WTC11 (cell line): ENCODE data around the gene MITF. TPM values are rescaled to one million over a fixed set of nuclear protein-coding genes. Genes with fewer than 3 reads are reported as not detected.

Experiments used
- ATAC-seq: fragments of 200-7000 bp; cut with Tn5 transposase; 2 replicates; pipeline ENCODE4 v1.10.0; 2021; ENCODE audit warnings: mild to moderate bottlenecking, moderate library complexity
- CTCF ChIA-PET: fragments of 300-600 bp; sonication (Branson Sonifier 250); formaldehyde crosslinking; loops from one replicate; lab custom pipeline; 2021; ENCODE audit warnings: antibody characterized with exemption; lab: Charles Lee
- POLR2A ChIA-PET: fragments of 350-600 bp; sonication (Branson Sonifier 250); formaldehyde crosslinking; loops from one replicate; lab custom pipeline; 2021; ENCODE audit warnings: antibody characterized with exemption; lab: Charles Lee
- DNase-seq: peaks from one replicate; pipeline ENCODE4 v3.0.0; 2021; ENCODE audit warnings: low spot score
- H3K27ac Mint-ChIP-seq: 2 replicates; pipeline ENCODE4 v1.8.0; 2021; ENCODE audit warnings: mixed read lengths
- H3K27me3 Mint-ChIP-seq: 2 replicates; pipeline ENCODE4 v1.8.0; 2021; ENCODE audit warnings: low read depth, mild to moderate bottlenecking, moderate library complexity, mixed read lengths
- H3K36me3 Mint-ChIP-seq: 2 replicates; pipeline ENCODE4 v1.8.0; 2021; ENCODE audit warnings: mixed read lengths
- H3K4me1 Mint-ChIP-seq: 2 replicates; pipeline ENCODE4 v1.8.0; 2022; ENCODE audit warnings: mixed read lengths
- H3K4me3 Mint-ChIP-seq: 2 replicates; pipeline ENCODE4 v1.8.0; 2021; ENCODE audit warnings: mild to moderate bottlenecking, moderate library complexity, mixed read lengths
- H3K9me3 Mint-ChIP-seq: 2 replicates; pipeline ENCODE4 v1.8.0; 2021; ENCODE audit warnings: mixed read lengths
- CREB1 ChIP-seq: sonication (generic); formaldehyde crosslinking; IDR thresholded peaks from 2 replicates; pipeline ENCODE4 v1.8.0; 2023; ENCODE audit warnings: mild to moderate bottlenecking, missing genetic modification reagents
- ELF4 ChIP-seq: sonication (generic); formaldehyde crosslinking; IDR thresholded peaks from 2 replicates; pipeline ENCODE4 v1.8.1; 2022; ENCODE audit warnings: low read depth, mild to moderate bottlenecking, moderate library complexity, missing genetic modification reagents
- FOXK1 ChIP-seq: sonication (generic); formaldehyde crosslinking; IDR thresholded peaks from 2 replicates; pipeline ENCODE4 v1.8.0; 2022; ENCODE audit warnings: mild to moderate bottlenecking, moderate library complexity, missing genetic modification reagents
- GTF2I ChIP-seq: fragments of 250-450 bp; sonication (Bioruptor Pico); conservative IDR thresholded peaks from 2 replicates; pipeline ENCODE4 v1.4.0; 2021; ENCODE audit warnings: mild to moderate bottlenecking
- KAT7 ChIP-seq: sonication (generic); formaldehyde crosslinking; IDR thresholded peaks from 2 replicates; pipeline ENCODE4 v1.8.1; 2023; ENCODE audit warnings: missing genetic modification reagents, mild to moderate bottlenecking, borderline replicate concordance
- MYBL2 ChIP-seq: sonication (generic); formaldehyde crosslinking; IDR thresholded peaks from 2 replicates; pipeline ENCODE4 v1.8.1; 2023; ENCODE audit warnings: mild to moderate bottlenecking, moderate library complexity, missing genetic modification reagents
- NFE2L1 ChIP-seq: sonication (generic); formaldehyde crosslinking; IDR thresholded peaks from 2 replicates; pipeline ENCODE4 v1.8.1; 2023; ENCODE audit warnings: missing genetic modification reagents
- SMAD3 ChIP-seq: sonication (generic); formaldehyde crosslinking; IDR thresholded peaks from 2 replicates; pipeline ENCODE4 v1.8.0; 2022; ENCODE audit warnings: missing genetic modification reagents, mild to moderate bottlenecking, borderline replicate concordance
- SMAD4 ChIP-seq: sonication (generic); formaldehyde crosslinking; IDR thresholded peaks from 2 replicates; pipeline ENCODE4 v1.8.0; 2022; ENCODE audit warnings: mild to moderate bottlenecking, missing genetic modification reagents
- ZBTB21 ChIP-seq: sonication (generic); formaldehyde crosslinking; IDR thresholded peaks from 2 replicates; pipeline ENCODE4 v1.8.1; 2023; ENCODE audit warnings: mild to moderate bottlenecking, missing genetic modification reagents, borderline replicate concordance
- ZNF263 ChIP-seq: sonication (generic); formaldehyde crosslinking; IDR thresholded peaks from 2 replicates; pipeline ENCODE4 v1.8.1; 2022; ENCODE audit warnings: low read depth, mild to moderate bottlenecking, moderate library complexity, missing genetic modification reagents
- total RNA-seq: library from RNA; stranded (reverse); gene quantifications from 3 replicates; pipeline ENCODE4 v1.2.3, GENCODE V29; 2021
- TF ChIP-seq, protein P1 (sequence below): sonication (generic); formaldehyde crosslinking; IDR thresholded peaks from 2 replicates; pipeline ENCODE4 v1.8.0; 2022; ENCODE audit warnings: mild to moderate bottlenecking, missing genetic modification reagents
- TF ChIP-seq, protein P2 (sequence below): fragments of 200-600 bp; IDR thresholded peaks from 2 replicates; pipeline ENCODE4 v1.8.0; 2022; ENCODE audit warnings: antibody characterized with exemption
- TF ChIP-seq, protein P3 (sequence below): sonication (generic); formaldehyde crosslinking; IDR thresholded peaks from 2 replicates; pipeline ENCODE4 v1.8.1; 2022; ENCODE audit warnings: low read depth, mild to moderate bottlenecking, moderate library complexity, missing genetic modification reagents, borderline replicate concordance
- TF ChIP-seq, protein P4 (sequence below): sonication (generic); formaldehyde crosslinking; IDR thresholded peaks from 2 replicates; pipeline ENCODE4 v1.8.0; 2023; ENCODE audit warnings: mild to moderate bottlenecking, missing genetic modification reagents
- TF ChIP-seq, protein P5 (sequence below): sonication (generic); formaldehyde crosslinking; IDR thresholded peaks from 2 replicates; pipeline ENCODE4 v1.8.1; 2023; ENCODE audit warnings: mild to moderate bottlenecking, missing genetic modification reagents, moderate library complexity
- TF ChIP-seq, protein P6 (sequence below): fragments of 250-450 bp; sonication (Bioruptor Pico); IDR thresholded peaks from 2 replicates; pipeline ENCODE4 v1.9.0; 2021; ENCODE audit warnings: mild to moderate bottlenecking

The MITF gene
- total RNA-seq, 1 experiment from 2014 or later = 1.3 TPM

DNA sequence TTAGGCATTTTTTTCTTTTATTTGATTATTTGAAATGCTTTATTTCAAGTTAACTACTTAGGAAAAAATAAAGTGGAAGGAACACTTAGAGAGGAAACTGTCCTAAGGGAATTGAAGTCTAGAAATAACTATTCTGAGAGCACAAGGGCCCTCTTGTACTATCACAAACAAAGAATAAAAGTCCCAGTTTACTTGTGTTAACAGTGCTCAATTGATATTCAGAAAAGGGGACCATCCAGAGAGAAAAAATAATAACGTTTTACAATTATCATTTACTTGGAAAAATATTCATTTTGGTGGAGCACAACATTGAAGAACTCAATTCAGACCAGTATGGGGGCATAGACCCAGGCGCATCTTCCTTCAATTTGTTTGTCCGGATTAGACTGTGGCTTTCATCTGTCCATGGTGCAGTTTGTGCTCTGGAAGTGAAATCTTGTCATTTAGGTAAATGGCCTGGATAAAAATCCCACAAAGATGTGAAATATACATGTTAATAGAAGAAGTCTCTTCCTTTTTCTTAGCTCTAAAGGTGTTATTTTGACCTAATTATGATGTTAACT lies 205.7 kb downstream of the MITF start:
- Mint-ChIP-seq H3K36me3 (no peaks in the 10 kb centered on the region), H3K27ac (no peak overlapping the region), H3K4me1 (peaks cover 32% of the 10 kb centered on the region), H3K4me3 (no peak overlapping the region), H3K27me3 (no peaks in the 10 kb centered on the region), H3K9me3 (no peaks in the 10 kb centered on the region)
- ATAC-seq = no peak
- ChIA-PET POLR2A (no interaction called here), CTCF (no interaction called here)
- TF ChIP-seq KAT7 (CRISPR knock-in tag) = no peak
- no peak for TF ChIP-seq CREB1 (CRISPR knock-in tag)
- TF ChIP-seq SMAD3 (CRISPR knock-in tag) = no peak
- TF ChIP-seq, protein P1, sequence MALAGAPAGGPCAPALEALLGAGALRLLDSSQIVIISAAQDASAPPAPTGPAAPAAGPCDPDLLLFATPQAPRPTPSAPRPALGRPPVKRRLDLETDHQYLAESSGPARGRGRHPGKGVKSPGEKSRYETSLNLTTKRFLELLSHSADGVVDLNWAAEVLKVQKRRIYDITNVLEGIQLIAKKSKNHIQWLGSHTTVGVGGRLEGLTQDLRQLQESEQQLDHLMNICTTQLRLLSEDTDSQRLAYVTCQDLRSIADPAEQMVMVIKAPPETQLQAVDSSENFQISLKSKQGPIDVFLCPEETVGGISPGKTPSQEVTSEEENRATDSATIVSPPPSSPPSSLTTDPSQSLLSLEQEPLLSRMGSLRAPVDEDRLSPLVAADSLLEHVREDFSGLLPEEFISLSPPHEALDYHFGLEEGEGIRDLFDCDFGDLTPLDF (CRISPR knock-in tag) = no peak
- TF ChIP-seq, protein P2, sequence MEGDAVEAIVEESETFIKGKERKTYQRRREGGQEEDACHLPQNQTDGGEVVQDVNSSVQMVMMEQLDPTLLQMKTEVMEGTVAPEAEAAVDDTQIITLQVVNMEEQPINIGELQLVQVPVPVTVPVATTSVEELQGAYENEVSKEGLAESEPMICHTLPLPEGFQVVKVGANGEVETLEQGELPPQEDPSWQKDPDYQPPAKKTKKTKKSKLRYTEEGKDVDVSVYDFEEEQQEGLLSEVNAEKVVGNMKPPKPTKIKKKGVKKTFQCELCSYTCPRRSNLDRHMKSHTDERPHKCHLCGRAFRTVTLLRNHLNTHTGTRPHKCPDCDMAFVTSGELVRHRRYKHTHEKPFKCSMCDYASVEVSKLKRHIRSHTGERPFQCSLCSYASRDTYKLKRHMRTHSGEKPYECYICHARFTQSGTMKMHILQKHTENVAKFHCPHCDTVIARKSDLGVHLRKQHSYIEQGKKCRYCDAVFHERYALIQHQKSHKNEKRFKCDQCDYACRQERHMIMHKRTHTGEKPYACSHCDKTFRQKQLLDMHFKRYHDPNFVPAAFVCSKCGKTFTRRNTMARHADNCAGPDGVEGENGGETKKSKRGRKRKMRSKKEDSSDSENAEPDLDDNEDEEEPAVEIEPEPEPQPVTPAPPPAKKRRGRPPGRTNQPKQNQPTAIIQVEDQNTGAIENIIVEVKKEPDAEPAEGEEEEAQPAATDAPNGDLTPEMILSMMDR = no peak
- TF ChIP-seq NFE2L1 (CRISPR knock-in tag) = no peak
- TF ChIP-seq, protein P3, sequence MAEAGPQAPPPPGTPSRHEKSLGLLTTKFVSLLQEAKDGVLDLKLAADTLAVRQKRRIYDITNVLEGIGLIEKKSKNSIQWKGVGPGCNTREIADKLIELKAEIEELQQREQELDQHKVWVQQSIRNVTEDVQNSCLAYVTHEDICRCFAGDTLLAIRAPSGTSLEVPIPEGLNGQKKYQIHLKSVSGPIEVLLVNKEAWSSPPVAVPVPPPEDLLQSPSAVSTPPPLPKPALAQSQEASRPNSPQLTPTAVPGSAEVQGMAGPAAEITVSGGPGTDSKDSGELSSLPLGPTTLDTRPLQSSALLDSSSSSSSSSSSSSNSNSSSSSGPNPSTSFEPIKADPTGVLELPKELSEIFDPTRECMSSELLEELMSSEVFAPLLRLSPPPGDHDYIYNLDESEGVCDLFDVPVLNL (CRISPR knock-in tag) = no peak
- TF ChIP-seq ELF4 (CRISPR knock-in tag) = no peak
- no peak for TF ChIP-seq SMAD4 (CRISPR knock-in tag)
- no peak for TF ChIP-seq ZNF263 (CRISPR knock-in tag)
- no peak for TF ChIP-seq FOXK1 (CRISPR knock-in tag)
- no peak for TF ChIP-seq ZBTB21 (CRISPR knock-in tag)
- TF ChIP-seq, protein P4, sequence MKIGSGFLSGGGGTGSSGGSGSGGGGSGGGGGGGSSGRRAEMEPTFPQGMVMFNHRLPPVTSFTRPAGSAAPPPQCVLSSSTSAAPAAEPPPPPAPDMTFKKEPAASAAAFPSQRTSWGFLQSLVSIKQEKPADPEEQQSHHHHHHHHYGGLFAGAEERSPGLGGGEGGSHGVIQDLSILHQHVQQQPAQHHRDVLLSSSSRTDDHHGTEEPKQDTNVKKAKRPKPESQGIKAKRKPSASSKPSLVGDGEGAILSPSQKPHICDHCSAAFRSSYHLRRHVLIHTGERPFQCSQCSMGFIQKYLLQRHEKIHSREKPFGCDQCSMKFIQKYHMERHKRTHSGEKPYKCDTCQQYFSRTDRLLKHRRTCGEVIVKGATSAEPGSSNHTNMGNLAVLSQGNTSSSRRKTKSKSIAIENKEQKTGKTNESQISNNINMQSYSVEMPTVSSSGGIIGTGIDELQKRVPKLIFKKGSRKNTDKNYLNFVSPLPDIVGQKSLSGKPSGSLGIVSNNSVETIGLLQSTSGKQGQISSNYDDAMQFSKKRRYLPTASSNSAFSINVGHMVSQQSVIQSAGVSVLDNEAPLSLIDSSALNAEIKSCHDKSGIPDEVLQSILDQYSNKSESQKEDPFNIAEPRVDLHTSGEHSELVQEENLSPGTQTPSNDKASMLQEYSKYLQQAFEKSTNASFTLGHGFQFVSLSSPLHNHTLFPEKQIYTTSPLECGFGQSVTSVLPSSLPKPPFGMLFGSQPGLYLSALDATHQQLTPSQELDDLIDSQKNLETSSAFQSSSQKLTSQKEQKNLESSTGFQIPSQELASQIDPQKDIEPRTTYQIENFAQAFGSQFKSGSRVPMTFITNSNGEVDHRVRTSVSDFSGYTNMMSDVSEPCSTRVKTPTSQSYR = no peak
- TF ChIP-seq, protein P5, sequence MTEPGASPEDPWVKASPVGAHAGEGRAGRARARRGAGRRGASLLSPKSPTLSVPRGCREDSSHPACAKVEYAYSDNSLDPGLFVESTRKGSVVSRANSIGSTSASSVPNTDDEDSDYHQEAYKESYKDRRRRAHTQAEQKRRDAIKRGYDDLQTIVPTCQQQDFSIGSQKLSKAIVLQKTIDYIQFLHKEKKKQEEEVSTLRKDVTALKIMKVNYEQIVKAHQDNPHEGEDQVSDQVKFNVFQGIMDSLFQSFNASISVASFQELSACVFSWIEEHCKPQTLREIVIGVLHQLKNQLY = no peak
- DNase-seq = no peak

DNA sequence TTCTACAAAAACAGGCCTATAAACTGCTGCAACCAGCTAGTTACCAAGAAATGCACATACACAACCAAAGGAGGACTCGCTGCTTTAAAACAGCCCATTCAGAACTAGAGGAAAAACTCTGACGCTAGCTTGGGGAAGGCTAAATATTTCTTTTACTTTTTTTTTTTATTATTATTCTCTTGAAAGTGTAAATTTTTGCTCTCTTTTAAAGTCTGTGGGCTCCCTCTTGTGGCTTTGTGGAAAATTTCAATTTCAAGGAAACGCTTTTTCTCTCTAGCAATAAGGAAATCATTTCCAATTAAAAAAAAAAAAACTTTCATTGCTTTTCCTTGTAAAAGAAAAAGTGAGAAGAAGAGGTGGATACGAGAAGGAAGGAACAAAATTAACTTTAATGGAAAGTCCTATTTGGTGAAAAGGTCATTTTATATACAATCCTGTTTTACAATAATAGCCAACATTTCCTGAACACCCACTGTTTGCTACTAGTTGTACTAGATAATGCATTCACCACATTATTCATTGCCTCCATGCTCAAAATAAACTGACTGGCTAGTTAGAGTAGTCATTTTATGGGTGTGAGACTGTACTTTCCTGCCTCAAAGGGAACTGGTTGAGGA lies 209.1 kb downstream of the MITF start:
- peaks cover 32% of the 10 kb centered on the region for H3K4me1 Mint-ChIP-seq
- no peak overlapping the region for H3K27ac Mint-ChIP-seq
- TF ChIP-seq, protein P6, sequence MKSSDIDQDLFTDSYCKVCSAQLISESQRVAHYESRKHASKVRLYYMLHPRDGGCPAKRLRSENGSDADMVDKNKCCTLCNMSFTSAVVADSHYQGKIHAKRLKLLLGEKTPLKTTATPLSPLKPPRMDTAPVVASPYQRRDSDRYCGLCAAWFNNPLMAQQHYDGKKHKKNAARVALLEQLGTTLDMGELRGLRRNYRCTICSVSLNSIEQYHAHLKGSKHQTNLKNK (CRISPR knock-in tag) = no peak
- TF ChIP-seq MYBL2 (no peak), GTF2I (CRISPR knock-in tag) (no peak), SMAD4 (CRISPR knock-in tag) (no peak)
- TF ChIP-seq, protein P2 = peak; percentile 53
- TF ChIP-seq, all 79 proteins: peak for 1
- Mint-ChIP-seq H3K4me3 (no peak overlapping the region), H3K9me3 (no peaks in the 10 kb centered on the region), H3K36me3 (no peaks in the 10 kb centered on the region), H3K27me3 (no peaks in the 10 kb centered on the region)
- ChIA-PET POLR2A (no interaction called here), CTCF (interaction anchor here (1.2 to 4.9 kb wide), 2 partner anchors 12 to 257 kb away, joined by 3 to 27 read pairs; no protein-coding TSS in a partner anchor)
- DNase-seq (no peak), ATAC-seq (no peak)
